Measurements from ENCODE around the gene OR51I1. TPM values are rescaled to one million over a fixed set of nuclear protein-coding genes. Genes with fewer than 3 reads are reported as not detected.

The OR51I1 gene, protein sequence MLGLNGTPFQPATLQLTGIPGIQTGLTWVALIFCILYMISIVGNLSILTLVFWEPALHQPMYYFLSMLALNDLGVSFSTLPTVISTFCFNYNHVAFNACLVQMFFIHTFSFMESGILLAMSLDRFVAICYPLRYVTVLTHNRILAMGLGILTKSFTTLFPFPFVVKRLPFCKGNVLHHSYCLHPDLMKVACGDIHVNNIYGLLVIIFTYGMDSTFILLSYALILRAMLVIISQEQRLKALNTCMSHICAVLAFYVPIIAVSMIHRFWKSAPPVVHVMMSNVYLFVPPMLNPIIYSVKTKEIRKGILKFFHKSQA
- total RNA-seq = not detected
- long read RNA-seq = 0 reads

- no peak for ATAC-seq
- DNase-seq = no peak
- intact Hi-C loops (cut with micrococcal nuclease) = no loop called here
These were observed at the start of gene OR51I1 for GRCh38 chr11:5441414-5441813. TSS of gene OR51I1 (minus strand) at chr11:5441514. CDS start at chr11:5441514, 0 bp downstream.

DNA sequence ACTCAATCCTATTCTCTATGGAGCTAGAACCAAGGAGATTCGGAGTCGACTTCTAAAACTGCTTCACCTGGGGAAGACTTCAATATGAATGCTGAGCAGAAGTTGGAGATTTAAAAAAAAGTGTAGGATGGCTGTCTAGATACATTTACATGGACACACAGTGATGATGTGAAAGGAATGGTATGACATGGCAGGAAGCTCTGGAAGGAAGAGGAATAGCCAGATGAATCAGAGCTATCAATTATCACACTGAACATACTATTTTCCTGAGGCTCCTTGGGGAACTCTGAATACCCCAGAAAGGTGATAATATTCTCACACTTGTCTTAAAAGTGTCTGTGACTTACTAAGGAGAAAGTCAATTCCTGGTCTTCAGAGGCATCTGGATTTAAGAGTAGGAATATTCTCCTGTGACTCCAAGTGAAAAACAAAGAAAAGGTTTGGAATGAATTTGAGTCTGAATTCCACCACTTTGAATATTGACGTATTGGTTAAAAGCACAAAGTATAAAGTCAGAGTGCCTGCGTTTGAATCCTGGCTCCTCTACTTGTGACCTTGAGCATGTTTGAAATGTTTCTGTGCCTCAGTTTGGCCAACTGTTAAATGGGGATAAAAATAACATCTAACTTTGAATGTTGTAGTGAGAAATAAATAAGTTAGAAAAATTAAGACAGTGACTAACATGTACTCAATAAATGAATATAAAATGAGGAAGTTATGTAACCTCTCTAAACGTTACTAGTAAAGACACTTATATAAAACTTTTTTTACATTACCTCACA lies 48.5 kb upstream of the OR51I1 start:
- ATAC-seq = no peak
- no peak for DNase-seq
- intact Hi-C loops (cut with micrococcal nuclease) = no loop called here

DNA sequence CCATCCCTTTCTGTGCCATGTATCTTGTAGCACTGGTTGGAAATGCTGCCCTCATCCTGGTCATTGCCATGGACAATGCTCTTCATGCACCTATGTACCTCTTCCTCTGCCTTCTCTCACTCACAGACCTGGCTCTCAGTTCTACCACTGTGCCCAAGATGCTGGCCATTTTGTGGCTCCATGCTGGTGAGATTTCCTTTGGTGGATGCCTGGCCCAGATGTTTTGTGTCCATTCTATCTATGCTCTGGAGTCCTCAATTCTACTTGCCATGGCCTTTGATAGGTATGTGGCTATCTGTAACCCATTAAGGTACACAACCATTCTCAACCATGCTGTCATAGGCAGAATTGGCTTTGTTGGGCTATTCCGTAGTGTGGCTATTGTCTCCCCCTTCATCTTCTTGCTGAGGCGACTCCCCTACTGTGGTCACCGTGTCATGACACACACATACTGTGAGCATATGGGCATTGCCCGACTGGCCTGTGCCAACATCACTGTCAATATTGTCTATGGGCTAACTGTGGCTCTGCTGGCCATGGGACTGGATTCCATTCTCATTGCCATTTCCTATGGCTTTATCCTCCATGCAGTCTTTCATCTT lies 47.6 kb upstream of the OR51I1 start:
- intact Hi-C loops (cut with micrococcal nuclease) = no loop called here
- no peak for ATAC-seq
- DNase-seq = no peak

DNA sequence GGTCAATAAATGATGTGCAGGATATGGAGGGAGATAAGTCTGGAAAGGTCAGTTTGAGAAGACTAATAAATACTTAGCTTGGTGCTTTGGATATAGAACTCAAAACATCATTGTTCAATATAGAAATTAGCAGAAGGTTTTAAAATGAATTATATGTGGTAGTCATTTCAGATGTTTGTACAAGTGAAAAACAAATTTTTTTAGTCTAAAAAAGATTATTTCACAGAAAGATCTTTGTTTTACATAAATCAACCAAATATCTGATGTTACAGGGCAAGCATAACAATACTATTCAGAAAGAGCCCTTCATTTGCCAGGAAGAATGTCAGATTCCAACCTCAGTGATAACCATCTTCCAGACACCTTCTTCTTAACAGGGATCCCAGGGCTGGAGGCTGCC lies 47.1 kb upstream of the OR51I1 start, which contains the start of gene OR52D1:
Gene OR52D1 (plus strand): TSS at position 301 of the 400 bp plus-strand sequence. CDS start 22 bp downstream, at position 323.
- ATAC-seq = no peak
- no peak for DNase-seq
- intact Hi-C loops (cut with micrococcal nuclease) = no loop called here

- no peak for DNase-seq
- ATAC-seq = no peak
- intact Hi-C loops (cut with micrococcal nuclease) = no loop called here
These were observed 45.1 kb upstream of the OR51I1 start for GRCh38 chr11:5486421-5486820.

DNA sequence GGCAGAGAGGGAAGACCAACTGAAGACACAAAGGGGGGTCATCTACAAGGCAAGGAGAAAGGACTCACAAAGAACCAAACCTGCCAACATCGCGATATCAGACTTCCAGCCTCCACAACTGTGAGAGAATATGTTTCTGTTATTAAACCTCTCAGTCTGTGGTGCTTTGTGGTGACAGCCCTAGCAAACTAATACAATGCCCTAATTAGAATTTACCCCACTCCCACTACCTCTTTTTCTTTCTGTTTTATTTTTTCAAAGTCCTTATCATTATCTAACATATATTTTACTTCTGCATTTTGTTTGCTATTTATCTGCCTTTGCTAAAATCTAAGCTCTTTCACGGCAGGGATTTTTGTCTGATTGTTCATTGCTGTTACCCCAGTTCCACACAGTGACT lies 44.7 kb upstream of the OR51I1 start:
- intact Hi-C loops (cut with micrococcal nuclease) = no loop called here
- ATAC-seq (no peak), DNase-seq (no peak)

GRCh38 chr11:5476186-5476819 lies 35.0 kb upstream of the OR51I1 start:
- ATAC-seq = peak; percentile 38

DNA sequence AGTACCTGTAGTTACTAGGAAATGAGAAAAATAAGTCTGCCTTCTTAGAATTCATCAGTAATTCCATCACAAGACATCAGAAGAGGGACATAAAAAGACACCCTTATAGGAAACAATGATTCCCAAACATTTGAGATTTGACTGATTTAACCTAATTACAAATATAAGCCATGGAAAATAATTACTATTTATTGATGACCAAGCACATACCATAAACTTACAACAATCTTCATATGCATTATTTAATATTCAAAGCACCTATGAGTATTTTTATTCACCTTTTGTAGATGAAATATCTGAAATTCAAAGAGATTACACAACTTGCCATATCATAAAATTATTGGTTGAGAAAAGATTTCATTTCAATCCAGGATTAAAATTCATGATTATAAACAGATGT lies 32.6 kb upstream of the OR51I1 start:
- intact Hi-C loops (cut with micrococcal nuclease) = no loop called here
- no peak for DNase-seq
- ATAC-seq = no peak

More at GRCh38 chr11:5476186-5476819, 35.0 kb upstream of the OR51I1 start:
- no peak for DNase-seq
- intact Hi-C loops (cut with micrococcal nuclease) = loop anchor here (2.0 kb wide), 1 partner anchor 334 kb away; no protein-coding TSS in a partner anchor

DNA sequence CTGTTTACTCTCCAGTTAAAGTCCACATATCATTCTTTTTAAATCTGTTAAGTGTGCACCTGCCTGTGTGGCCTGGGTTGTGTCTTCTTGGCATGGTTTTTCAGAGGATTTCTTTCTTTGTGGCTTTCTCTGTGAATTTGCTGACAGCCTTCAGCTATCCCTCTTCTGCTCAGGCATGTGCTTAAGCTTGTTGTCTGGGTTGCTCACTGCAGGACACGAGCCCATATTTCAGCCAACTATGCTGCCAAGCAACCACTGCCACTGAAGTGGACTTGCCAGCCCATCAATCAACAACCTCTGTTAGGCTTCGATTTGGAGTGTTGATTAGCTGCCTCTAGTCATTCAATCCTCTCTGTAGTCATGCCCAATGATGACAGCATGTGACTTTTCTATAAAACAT lies 26.2 kb upstream of the OR51I1 start:
- intact Hi-C loops (cut with micrococcal nuclease) = no loop called here
- ATAC-seq (no peak), DNase-seq (no peak)

DNA sequence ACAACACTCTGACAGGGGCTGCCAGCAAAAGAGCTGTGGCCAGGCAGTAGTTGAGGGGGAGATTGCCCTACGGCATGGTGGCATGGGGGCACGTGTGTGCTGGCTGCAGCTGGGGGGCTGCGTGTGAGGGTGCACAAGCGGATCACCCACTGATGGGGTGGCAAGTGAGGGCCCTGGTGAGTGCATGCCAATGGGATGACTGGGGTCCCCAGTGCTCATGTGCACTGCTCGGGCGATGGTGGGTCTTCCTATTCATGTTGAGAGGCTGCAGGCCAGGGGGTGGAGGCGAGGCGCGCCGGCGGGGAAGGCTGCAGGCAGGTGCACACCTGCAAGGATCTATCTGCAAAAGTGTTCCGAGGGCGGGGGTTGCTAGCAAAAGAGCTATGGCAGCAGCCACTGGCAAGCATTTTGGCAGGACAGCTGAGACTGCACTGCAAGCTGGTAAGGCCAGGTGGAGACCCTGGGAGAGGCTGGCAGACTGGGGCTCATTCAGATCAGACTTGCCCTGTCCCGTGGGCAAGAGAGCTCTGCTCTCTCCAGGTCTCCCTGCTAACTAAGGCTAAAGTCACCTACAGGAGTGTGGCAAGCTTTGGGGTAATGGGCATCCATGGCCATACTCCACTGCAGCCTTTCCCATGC lies 19.8 kb upstream of the OR51I1 start:
- intact Hi-C loops (cut with micrococcal nuclease) = no loop called here
- no peak for DNase-seq
- no peak for ATAC-seq

DNA sequence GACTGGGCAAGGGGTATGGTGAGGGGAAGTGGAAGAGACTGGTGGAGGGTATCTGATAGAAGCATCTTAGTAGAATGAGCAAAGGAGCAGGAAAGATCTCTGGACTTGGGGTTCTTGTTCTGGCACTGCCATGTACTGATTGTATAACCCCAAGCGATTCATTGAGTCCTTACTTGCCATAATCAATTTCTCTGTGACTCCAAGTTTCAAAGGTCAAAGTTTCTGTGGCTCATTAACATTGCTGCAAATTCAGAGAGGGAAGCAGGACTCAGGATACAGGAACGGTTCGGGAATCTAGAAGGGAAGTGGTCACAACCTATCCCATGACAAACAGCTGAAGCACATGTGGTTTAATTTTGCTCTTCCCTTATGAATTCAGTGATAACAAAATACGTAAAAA lies 8.1 kb upstream of the OR51I1 start:
- DNase-seq (no peak), ATAC-seq (no peak)
- intact Hi-C loops (cut with micrococcal nuclease) = no loop called here

DNA sequence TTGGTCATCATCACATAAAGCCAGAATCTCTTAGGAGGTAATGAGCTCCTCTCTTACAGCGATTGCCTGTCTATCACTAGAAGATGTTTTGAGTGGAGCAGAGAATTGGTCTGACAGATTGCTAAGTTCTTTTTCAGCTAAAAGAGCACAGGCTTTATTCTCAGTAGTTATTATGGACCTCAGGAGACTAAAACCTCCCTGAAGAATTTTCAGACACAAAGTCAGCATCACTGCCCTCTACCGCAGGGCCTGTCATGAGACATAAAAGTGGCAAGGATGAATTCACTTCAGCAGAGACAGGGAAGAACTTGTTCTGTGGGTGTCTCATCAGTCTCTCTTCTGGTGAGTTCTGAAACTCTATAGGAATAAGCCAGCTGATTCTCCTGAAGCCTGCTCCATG lies 7.7 kb upstream of the OR51I1 start, which contains the start of gene OR51I2:
Gene OR51I2 (plus strand): TSS at position 301 of the 400 bp plus-strand sequence. CDS start 4,166 bp downstream, outside the sequence.
- intact Hi-C loops (cut with micrococcal nuclease) = no loop called here
- no peak for ATAC-seq
- DNase-seq = no peak

- ATAC-seq (no peak), DNase-seq (no peak)
- intact Hi-C loops (cut with micrococcal nuclease) = no loop called here
These were observed 2.6 kb upstream of the OR51I1 start for GRCh38 chr11:5443835-5444393.

- intact Hi-C loops (cut with micrococcal nuclease) = no loop called here
- DNase-seq = no peak
- ATAC-seq = no peak
These were observed 18.2 kb downstream of the OR51I1 start for GRCh38 chr11:5423131-5423530.

DNA sequence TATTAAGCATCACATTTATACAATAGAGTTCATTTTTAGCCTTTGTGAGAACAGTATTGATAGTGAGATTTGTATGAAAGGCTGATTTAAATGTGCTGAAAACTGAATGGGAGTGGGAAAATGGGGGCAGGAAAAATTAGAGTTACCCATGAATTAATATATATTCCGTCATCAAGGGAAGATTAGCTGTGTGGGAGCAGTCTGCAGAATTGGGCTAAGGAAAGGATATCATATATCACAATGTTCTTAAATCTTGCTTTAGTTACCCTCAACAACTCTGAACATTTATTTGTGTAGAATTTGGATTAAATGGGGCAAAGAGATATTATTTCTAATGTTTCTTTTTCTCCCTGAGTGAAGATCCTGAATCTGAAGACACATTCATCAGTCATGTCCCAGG lies 19.5 kb downstream of the OR51I1 start, which contains the start of gene OR51Q1:
Gene OR51Q1 (plus strand): TSS at position 301 of the 400 bp plus-strand sequence. CDS start 90 bp downstream, at position 391.
- DNase-seq (no peak), ATAC-seq (no peak)
- intact Hi-C loops (cut with micrococcal nuclease) = no loop called here

GRCh38 chr11:5420993-5421392 lies 20.3 kb downstream of the OR51I1 start:
- intact Hi-C loops (cut with micrococcal nuclease) = no loop called here
- DNase-seq = no peak
- ATAC-seq = no peak

GRCh38 chr11:5405173-5405572 lies 36.1 kb downstream of the OR51I1 start:
- DNase-seq (no peak), ATAC-seq (no peak)
- intact Hi-C loops (cut with micrococcal nuclease) = no loop called here

- DNase-seq (no peak), ATAC-seq (no peak)
- intact Hi-C loops (cut with micrococcal nuclease) = no loop called here
These were observed 42.4 kb downstream of the OR51I1 start for GRCh38 chr11:5398936-5399335.

DNA sequence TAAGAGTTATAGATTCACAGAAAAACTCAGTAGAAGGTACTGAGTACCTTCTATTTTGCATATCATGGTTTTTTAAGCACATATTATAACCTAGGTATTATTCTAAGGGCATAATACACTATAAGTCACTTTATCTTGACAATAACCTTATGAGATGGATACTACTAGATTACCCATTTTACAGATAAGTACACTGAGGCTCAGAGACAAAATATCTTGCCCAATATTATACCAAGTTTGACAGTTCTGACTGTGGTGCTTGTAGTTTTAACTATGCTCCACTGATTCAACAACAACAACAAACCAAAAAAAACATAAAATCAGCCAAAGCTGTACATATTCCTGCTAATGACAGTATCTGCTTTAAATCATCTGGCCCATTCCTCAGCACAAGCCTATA lies 47.2 kb downstream of the OR51I1 start:
- ATAC-seq = no peak
- intact Hi-C loops (cut with micrococcal nuclease) = no loop called here
- no peak for DNase-seq
